Measurements from ENCODE around the gene MYO6.

GRCh38 chr6:75937846-75938245 is 188.8 kb downstream of the MYO6 start:
- TF ChIP-seq CTCF (IDR thresholded peaks at IDR 0.05) (no peak), POLR2A (IDR thresholded peaks at IDR 0.05) (no peak)

Data from right lobe of liver (tissue), 4 donors.